Caki2 (cell line): Measurements from ENCODE around the gene C17orf75. TPM values are rescaled to one million over a fixed set of nuclear protein-coding genes. Genes with fewer than 3 reads are reported as not detected.
"Not testable (repeated sequence)": the region's sequence is repeated elsewhere in the genome, so short reads cannot be mapped to it uniquely, and the experiment has no call there.

Source experiments
- DNase-seq: peaks from one replicate; pipeline ENCODE4 v3.0.0-alpha.2; 2015; ENCODE audit warnings: low read depth
- in situ Hi-C: cut with HindIII; loops from 2 replicates; pipeline ENCODE4 v1.10.0; 2016; ENCODE audit warnings: low sequenced_read_pairs, low pct_unique_long_range_greater_than_20kb, mixed read lengths
- total RNA-seq: library from RNA; depleted of rRNA; stranded (reverse); fragments of >200 nt; shearing (Covaris generic); gene quantifications from 2 replicates; pipeline ENCODE4 v1.2.3, GENCODE V29; 2014; ENCODE audit warnings: low replicate concordance

C17orf75 gene
- total RNA-seq, 1 experiment from 2014 or later = 24.6 TPM

- in situ Hi-C loops = no loop called here
Observed at GRCh38 chr17:32349854-32350665, 8.1 kb upstream of the C17orf75 start, which contains the start of gene ZNF207. ZNF207 (plus strand) TSS chr17:32350157; CDS start chr17:32350286, 129 bp downstream.

GRCh38 chr17:32349503-32349853 is 7.5 kb upstream of the C17orf75 start:
- no peak for DNase-seq

More at GRCh38 chr17:32349854-32350665, 8.1 kb upstream of the C17orf75 start, which contains the start of gene ZNF207:
- peak; percentile 95 for DNase-seq

GRCh38 chr17:32348483-32348800 is 6.5 kb upstream of the C17orf75 start:
- no peak for DNase-seq
- in situ Hi-C loops = no loop called here

More at GRCh38 chr17:32349503-32349853, 7.5 kb upstream of the C17orf75 start:
- in situ Hi-C loops = no loop called here

GRCh38 chr17:32345951-32346600 is 4.1 kb upstream of the C17orf75 start:
- in situ Hi-C loops = no loop called here
- DNase-seq = no peak

- no peak for DNase-seq
- in situ Hi-C loops = no loop called here
Observed at GRCh38 chr17:32342603-32343325, 791 bp upstream of the C17orf75 start.

GRCh38 chr17:32341141-32341856 is 674 bp downstream of the C17orf75 start:
- in situ Hi-C loops = no loop called here
- peak; percentile 47 for DNase-seq

GRCh38 chr17:32335687-32336086 is 6.3 kb downstream of the C17orf75 start:
- no peak for DNase-seq
- in situ Hi-C loops = no loop called here

- no peak for DNase-seq
- in situ Hi-C loops = no loop called here
Observed at GRCh38 chr17:32335046-32335445, 6.9 kb downstream of the C17orf75 start.

GRCh38 chr17:32333187-32333586 is 8.8 kb downstream of the C17orf75 start:
- in situ Hi-C loops = no loop called here
- no peak for DNase-seq

GRCh38 chr17:32331243-32332040 is 10.5 kb downstream of the C17orf75 start:
- DNase-seq = no peak
- in situ Hi-C loops = no loop called here

GRCh38 chr17:32330147-32330546 is 11.8 kb downstream of the C17orf75 start:
- DNase-seq = no peak
- in situ Hi-C loops = no loop called here

GRCh38 chr17:32327911-32328310 is 14.1 kb downstream of the C17orf75 start:
- no peak for DNase-seq
- in situ Hi-C loops = no loop called here

- DNase-seq = peak; percentile 66
- in situ Hi-C loops = no loop called here
Observed at GRCh38 chr17:32323811-32324491, 18.0 kb downstream of the C17orf75 start.

- in situ Hi-C loops = no loop called here
- DNase-seq = no peak
Observed at GRCh38 chr17:32323046-32323445, 18.9 kb downstream of the C17orf75 start.

GRCh38 chr17:32320847-32321246 is 21.1 kb downstream of the C17orf75 start:
- DNase-seq = no peak
- in situ Hi-C loops = no loop called here

GRCh38 chr17:32320080-32320479 is 21.9 kb downstream of the C17orf75 start:
- in situ Hi-C loops, DNase-seq: not testable (repeated sequence)

GRCh38 chr17:32319548-32319905 is 22.4 kb downstream of the C17orf75 start:
- DNase-seq = peak; percentile 50
- in situ Hi-C loops = no loop called here
